Prostate gland (tissue), 2 donors: ENCODE data around the gene PRR12.
A peak's percentile ranks its signal among the peaks of the same experiment; 100 is the strongest.

Experiments used
- POLR2A ChIP-seq: fragments of 450-650 bp; IDR thresholded peaks from one replicate; pipeline ENCODE4 v1.6.1; 2016; ENCODE audit warnings: antibody characterized with exemption, mild to moderate bottlenecking
- POLR2AphosphoS5 ChIP-seq: sonication (generic); formaldehyde crosslinking; IDR thresholded peaks from one replicate; pipeline ENCODE4 v1.6.1; 2017; ENCODE audit warnings: antibody characterized with exemption
- TF ChIP-seq, protein P1 (sequence below), 4 experiments: fragments of 200-600 bp in 2 of 4; fragments of 450-650 bp in 2 of 4; sonication (generic) in 2 of 4; IDR thresholded peaks; 1 replicate in 3 of 4; 2 replicates in 1 of 4; pipeline ENCODE4 v1.5.1; 2016 to 2019; ENCODE audit warnings: antibody characterized with exemption in 4 of 4, mild to moderate bottlenecking in 2 of 4, moderate library complexity in 2 of 4

GRCh38 chr19:49554701-49555181, 36.2 kb upstream of the PRR12 start:
- TF ChIP-seq POLR2A (no peak), POLR2AphosphoS5 (peak; percentile 26)
- TF ChIP-seq, protein P1, sequence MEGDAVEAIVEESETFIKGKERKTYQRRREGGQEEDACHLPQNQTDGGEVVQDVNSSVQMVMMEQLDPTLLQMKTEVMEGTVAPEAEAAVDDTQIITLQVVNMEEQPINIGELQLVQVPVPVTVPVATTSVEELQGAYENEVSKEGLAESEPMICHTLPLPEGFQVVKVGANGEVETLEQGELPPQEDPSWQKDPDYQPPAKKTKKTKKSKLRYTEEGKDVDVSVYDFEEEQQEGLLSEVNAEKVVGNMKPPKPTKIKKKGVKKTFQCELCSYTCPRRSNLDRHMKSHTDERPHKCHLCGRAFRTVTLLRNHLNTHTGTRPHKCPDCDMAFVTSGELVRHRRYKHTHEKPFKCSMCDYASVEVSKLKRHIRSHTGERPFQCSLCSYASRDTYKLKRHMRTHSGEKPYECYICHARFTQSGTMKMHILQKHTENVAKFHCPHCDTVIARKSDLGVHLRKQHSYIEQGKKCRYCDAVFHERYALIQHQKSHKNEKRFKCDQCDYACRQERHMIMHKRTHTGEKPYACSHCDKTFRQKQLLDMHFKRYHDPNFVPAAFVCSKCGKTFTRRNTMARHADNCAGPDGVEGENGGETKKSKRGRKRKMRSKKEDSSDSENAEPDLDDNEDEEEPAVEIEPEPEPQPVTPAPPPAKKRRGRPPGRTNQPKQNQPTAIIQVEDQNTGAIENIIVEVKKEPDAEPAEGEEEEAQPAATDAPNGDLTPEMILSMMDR (IDR thresholded peaks at IDR 0.05), result no peak
